ENCODE measurements around the gene CTR9. TPM values are rescaled to one million over a fixed set of nuclear protein-coding genes. Genes with fewer than 3 reads are reported as not detected.

Gene CTR9
- total and polyA plus RNA-seq, 2 of the 13 experiments (the other 11 are each of a cell fraction or from before 2014, with no cell fraction given) = 6.6 to 22.1 TPM

GRCh38 chr11:10750838-10751580, at the start of gene CTR9 (continued):
- peak; percentile 71; the same call in 1 of the 2 replicates for TF ChIP-seq TFDP2 (CRISPR knock-in tag; IDR thresholded peaks at IDR 0.05)
- TF ChIP-seq ZNF281 (CRISPR knock-in tag; IDR thresholded peaks at IDR 0.05; ENCODE audit: borderline replicate concordance) = no peak; the same call in 1 of the 2 replicates
- TF ChIP-seq ZKSCAN1 (IDR thresholded peaks at IDR 0.05; ENCODE audit: low read length) = no peak
- TF ChIP-seq ZBTB34 (CRISPR knock-in tag; IDR thresholded peaks at IDR 0.05) = no peak
- TF ChIP-seq ZNF619 (CRISPR knock-in tag; IDR thresholded peaks at IDR 0.05) = no peak
- TF ChIP-seq GABPA (IDR thresholded peaks at IDR 0.05; ENCODE audit: low read depth, low read length) = peak; percentile 100
- TF ChIP-seq GABPA (CRISPR knock-in tag; IDR thresholded peaks at IDR 0.05; ENCODE audit: low read depth) = peak; percentile 99
- no peak for TF ChIP-seq CERS6 (CRISPR knock-in tag; IDR thresholded peaks at IDR 0.05)
- no peak for TF ChIP-seq RNF219 (CRISPR knock-in tag; IDR thresholded peaks at IDR 0.05)
- TF ChIP-seq NFE2 (CRISPR knock-in tag; IDR thresholded peaks at IDR 0.05) = no peak
- no peak for TF ChIP-seq FOXP1 (IDR thresholded peaks at IDR 0.05)
- no peak for TF ChIP-seq FOXP1 (CRISPR knock-in tag; IDR thresholded peaks at IDR 0.05)
- TF ChIP-seq MXD1 (CRISPR knock-in tag; IDR thresholded peaks at IDR 0.05) = peak; percentile 84; the same call in 1 of the 2 replicates
- peak; percentile 63; the same call in 1 of the 2 replicates for TF ChIP-seq HES4 (CRISPR knock-in tag; IDR thresholded peaks at IDR 0.05; ENCODE audit: borderline replicate concordance)
- TF ChIP-seq ZNF160 (CRISPR knock-in tag; IDR thresholded peaks at IDR 0.05) = peak; percentile 38; the same call in 1 of the 2 replicates
- peak; percentile 95 for TF ChIP-seq SAP130 (CRISPR knock-in tag; IDR thresholded peaks at IDR 0.05; ENCODE audit: low read depth)
- TF ChIP-seq POGZ (CRISPR knock-in tag; IDR thresholded peaks at IDR 0.05) = peak; percentile 88; the same call in 1 of the 2 replicates
- no peak for TF ChIP-seq PAWR (CRISPR knock-in tag; IDR thresholded peaks at IDR 0.05; ENCODE audit: borderline replicate concordance)
- TF ChIP-seq ZNF441 (CRISPR knock-in tag; IDR thresholded peaks at IDR 0.05; ENCODE audit: borderline replicate concordance) = peak; percentile 88
- peak; percentile 35 for TF ChIP-seq ZNF781 (CRISPR knock-in tag; IDR thresholded peaks at IDR 0.05; ENCODE audit: borderline replicate concordance, not compliant biosample characterization)

Measured in HepG2 (cell line).